ENCODE results near the gene LIN7A.
"Not testable (repeated sequence)": the region's sequence is repeated elsewhere in the genome, so short reads cannot be mapped to it uniquely, and the experiment has no call there.

LIN7A gene

DNA sequence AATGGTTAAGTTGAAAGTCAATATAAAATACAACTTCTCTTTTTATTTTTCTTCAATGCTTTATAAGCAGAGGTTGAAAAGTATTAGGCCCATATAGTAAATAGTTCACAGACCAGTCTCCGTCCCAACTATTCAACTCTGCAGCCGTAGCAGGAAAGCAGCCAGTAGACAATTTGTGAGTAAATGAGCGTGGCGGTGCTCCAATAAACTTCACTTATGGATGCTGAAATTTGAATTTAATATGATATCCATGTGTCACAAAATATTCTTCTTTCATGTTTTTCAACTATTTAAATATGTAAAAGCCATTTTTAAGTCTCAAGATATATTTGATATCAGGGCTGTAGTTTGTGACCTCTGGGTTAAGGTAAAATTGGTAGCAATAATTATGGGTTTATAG, 17.7 kb downstream of the LIN7A start:
- DNase-seq (ENCODE audit: low read depth, low spot score), result no peak

DNA sequence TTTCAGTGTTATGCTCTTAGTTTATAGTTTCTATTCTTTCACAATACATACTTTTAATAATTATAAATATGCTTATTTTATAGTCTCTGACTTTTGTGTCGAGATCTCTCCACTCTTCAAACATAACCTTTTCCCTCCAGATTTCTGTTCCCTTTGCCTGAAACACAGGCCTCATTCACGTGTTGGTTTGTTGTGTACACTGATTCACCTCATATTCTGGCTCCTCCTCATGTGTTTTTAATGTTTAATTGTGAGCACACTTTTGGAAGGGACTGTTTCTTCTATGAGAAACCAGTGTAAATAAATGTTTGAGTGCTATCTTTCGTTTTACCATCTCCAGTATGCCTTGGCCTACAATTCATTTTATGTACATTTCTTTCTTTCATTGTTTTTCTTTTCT, 20.1 kb downstream of the LIN7A start:
- DNase-seq (ENCODE audit: low read depth, low spot score), result no peak

DNA sequence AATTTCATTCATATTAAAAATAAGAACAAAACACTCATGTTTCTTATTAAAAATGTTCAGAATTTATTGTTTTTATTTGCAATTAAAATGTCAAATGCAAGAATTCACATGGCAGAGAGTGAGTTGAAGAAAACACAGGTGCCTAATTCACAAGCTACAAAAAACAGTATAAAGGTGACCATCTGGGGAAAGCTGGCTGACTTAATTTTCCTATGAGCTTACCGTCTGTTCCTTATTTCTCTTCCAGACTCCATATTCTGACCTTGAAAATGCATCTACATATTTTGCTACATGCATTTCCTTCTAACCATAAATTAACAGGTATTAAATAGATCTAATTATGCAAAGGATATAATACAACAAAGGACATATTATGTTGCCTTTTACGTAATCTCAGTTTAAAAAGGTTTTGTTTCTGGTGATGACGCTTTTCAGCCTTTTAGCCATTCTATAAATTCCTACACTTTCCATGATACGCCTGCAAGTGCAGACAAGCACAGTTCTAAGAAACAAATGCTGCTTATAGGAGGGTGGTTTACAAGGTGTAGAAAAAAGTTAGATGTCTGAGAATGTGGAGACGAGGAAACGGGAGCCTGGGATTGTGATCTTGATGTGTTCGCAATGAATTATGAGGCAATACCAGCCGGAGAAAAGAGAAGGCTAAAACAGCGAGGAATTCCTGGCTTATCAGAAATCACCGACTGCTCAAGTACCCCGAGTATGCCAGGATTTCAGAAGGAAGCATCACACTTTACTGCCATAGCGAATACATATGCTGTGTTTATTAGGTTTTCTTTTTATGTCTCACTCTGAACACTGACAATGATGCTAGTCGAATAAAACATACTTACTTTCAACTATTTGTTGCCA, 24.6 kb downstream of the LIN7A start:
- no peak for DNase-seq (ENCODE audit: low read depth, low spot score)

DNA sequence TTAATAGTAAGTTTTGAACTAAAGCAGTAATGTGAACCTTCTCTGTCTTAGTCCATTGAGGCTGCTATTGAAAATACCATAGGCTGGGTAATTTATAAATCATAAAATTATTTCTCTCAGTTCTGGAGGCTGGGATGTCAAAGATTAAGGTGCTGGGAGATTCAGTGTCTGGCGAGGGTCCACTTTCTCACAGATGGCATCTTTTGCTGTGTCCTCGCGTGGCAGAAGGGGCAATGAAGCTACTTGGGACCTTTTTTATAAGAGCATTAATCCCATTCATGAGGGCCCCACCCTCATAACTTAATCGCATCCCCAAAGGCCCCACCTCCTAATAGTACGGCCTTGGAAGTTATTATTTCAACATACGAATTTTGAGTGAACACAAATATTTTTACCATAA, 28.4 kb downstream of the LIN7A start:
- DNase-seq (ENCODE audit: low read depth, low spot score), result no peak

DNA sequence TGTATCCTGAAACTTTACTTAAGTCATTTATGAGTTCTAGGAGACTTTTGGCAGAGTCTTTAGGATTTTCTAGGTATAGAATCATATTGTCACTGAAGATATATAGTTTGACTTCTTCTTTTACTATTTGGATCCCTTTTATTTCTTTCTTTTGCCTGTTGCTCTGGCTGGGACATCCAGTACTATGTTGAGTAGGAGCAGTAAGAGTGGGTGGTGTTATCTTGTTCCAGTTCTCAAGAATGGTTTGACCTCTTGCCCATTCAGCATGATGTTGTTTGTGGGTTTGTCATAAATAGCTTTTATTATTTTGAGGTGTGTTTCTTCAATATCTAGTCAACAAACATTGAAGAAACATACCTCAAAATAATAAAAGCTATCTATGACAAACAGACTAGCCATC, 35.0 kb downstream of the LIN7A start:
- DNase-seq (ENCODE audit: low read depth, low spot score), result no peak

DNA sequence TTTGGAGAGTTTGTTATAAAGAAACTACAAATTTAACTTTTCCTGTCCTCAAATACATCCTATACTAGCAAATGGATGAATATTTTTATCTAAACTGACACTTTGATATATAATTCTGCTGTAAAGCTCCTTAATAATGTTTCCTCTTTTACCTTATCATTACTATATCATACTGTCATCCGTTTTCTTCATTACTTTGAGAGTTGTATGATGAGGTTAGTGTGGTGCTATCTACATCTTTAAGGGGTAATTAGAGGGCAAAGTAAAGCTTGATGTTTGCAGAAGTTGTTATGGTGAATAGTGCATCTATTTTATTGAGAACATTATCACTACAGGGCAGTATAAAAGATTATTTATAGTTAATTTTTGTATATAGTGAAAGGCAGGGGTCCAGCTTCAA, 36.1 kb downstream of the LIN7A start:
- DNase-seq (ENCODE audit: low read depth, low spot score), result no peak

DNA sequence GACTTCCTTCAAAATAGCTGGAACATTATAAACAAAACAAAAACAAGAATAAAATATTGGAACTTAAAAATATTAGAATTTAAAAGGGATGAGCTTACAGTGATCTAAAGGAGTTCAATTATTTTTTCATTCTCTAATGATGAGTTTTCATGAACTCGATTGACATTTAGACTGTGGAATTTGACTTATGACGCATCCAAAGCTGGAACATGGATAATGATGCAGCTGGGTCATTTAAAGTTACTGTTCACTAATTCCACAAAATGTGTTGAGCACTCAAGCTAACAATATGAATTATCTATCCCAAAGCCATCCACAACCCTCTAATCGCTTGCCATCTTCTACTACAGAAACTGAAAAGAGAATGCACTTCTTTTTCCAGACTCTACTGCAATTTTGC, 42.5 kb downstream of the LIN7A start:
- DNase-seq (ENCODE audit: low read depth, low spot score), result no peak

DNA sequence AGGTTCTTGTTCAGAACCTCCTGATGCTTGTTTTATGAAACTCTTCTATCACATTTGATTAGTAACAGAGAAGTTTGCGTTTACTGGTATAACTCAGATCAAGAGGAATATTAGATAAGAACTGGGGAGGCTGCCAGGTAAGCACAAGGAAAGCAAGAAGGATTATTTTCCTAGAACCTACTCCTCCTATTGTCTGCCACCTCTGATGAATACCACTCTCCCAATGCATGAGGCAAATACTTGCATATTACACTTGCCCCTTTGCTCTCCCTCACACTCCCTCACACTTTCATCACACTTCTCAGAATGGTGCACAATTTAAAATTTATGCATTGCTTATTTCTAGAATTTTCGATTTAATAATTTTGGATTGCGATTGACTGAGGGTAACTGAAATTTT, 43.6 kb downstream of the LIN7A start:
- DNase-seq (ENCODE audit: low read depth, low spot score), result no peak

DNA sequence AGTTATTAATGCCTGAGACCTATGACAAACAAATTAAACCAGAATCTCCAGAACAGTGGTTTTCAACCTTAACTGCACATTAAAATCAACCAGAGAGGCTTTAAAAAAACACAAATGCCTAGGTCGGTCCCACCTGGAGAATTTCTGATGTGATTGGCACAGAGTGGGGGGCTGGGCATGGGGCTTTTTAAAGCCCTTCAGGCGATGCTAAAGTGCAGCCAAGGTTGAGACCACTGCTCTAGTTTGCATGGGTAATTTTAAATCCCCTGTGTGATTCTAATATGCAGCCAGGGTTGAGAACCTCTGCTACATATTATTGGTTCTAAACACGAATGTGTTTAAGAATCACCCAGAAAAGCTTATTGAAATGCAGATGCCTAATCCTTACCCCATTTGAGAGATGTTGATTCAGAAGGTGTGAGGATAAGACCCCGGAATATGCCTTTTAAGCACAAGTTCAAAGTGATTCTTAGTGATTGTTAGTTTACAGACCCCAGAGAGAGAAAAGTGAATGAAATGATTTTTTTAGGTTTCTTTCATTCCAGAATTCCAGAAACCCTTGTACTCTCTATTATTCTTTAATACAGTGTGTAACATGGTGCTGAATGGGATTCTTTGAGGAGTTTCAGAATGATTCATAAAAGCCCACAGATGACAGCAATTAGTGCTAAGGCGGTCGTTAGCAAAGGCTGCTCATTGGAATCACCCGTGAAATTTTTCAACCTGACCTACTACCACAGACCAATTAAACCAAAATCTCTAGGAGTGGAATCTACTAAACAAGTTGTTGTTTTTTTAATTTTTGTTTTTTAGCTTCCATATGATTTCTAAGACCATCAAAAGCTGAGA, 44.9 kb downstream of the LIN7A start:
- DNase-seq (ENCODE audit: low read depth, low spot score), result no peak

DNA sequence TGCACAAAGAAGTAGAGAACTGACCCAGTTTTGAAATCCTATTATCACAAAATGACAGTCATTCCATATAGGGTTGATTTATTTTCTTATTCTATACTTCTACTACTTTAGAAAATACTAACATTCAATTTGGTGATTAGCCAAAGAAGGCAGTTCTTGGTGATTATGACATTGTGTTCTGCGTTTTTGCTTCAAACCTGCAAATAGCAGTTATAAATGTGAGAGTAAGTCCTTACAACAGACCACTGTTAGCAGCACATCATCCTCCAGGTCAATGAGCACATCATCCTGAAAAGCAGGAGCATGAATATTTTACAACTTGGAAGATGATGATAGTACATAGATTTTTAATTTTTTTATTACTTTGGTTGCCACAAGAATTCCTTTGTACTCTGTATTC, 53.1 kb downstream of the LIN7A start:
- no peak for DNase-seq (ENCODE audit: low read depth, low spot score)

DNA sequence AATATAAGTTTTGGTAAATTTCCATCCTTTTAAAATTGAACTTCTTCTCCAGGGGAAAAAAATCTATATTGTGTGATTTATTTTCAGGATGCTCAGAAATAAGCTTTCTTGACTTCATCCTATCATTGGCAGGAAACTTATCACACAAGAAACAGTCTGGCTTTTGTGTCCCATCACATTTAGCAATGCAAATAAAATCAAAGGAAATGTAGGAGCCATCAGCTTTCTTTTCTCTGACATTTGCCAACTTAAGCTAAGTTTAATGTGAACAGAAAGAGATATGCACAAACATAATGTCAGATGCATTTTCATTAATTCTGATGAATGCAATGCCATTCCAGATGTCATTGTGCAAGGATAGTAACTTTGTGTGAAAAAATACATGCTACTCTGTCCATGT, 56.6 kb downstream of the LIN7A start:
- no peak for DNase-seq (ENCODE audit: low read depth, low spot score)

DNA sequence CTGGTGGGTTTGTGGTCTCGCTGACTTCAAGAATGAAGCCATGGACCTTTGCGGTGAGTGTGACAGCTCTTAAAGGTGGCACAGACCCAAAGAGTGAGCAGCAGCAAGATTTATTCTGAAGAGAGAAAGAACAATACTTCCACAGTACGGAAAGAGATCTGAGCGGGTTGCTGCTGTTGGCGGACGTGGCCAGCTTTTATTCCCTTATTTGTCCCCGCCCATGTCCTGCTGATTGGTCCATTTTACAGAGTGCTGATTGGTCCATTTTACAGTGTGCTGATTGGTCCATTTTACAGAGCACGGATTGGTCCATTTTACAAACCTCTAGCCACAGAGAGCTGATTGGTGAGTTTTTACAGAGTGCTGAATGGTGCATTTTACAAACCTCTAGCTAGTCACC, 59.3 kb downstream of the LIN7A start:
- not testable (repeated sequence) for DNase-seq (ENCODE audit: low read depth, low spot score)

DNA sequence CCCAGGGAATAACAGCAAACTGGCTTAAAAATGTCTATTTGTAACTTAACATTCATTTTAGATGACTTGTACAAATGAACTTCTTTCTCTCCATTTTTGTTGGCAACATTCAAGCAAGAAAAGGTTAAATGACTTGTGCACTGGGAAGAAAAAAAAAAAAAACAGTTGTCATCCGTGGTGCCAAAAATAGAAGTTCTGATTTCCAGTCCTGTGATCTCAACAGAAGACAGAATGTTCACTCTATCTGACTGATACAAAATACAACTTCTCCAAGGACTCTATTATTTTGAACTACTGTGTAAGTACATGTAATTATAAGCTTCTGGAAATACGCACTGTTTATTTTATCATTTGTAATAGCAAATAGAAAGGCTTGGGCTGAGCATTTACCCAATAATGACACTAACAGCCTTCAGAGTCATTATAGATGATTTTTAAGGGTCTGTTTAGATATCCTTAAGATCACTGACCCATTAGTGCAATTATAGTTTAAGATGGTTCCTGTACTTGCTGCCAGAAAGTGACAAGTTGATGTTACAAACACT, 59.9 kb downstream of the LIN7A start:
- no peak for DNase-seq (ENCODE audit: low read depth, low spot score)

DNA sequence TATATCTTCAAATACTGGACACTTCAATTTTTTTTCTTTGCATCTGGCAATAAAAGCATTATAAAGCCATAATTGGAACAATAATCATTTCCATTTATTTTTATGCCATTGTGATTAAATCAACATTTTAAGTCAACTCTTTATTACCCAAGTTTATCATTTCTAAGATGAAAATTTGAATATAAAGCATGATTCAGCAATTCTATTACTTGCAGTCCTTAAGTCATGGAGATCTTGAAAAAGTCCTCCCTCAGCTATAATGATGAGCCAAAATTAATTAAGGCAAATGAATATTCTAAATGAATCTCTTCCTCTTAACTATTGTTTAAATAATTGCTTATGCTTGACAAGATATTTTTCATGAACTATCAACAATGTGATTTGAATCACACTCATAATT, 65.7 kb downstream of the LIN7A start:
- DNase-seq (ENCODE audit: low read depth, low spot score), result no peak

DNA sequence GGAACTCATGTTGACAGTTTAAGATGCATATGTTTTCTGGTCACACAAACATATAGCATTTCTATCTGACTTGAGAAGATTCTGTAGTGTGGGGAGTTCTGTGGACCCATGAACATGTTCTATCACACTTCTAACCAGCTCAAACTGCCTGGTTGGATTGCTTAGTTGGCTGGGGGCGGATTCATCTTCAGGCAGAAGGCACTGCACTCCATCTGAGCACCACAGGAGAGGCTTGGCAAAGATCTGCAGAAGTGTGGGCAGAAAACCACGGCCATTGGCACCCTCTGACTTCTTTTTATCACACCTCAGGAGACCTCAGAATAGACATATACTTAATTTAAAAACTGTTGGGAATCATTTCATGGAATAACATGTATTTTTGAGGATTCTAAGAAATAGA, 68.5 kb downstream of the LIN7A start:
- no peak for DNase-seq (ENCODE audit: low read depth, low spot score)

DNA sequence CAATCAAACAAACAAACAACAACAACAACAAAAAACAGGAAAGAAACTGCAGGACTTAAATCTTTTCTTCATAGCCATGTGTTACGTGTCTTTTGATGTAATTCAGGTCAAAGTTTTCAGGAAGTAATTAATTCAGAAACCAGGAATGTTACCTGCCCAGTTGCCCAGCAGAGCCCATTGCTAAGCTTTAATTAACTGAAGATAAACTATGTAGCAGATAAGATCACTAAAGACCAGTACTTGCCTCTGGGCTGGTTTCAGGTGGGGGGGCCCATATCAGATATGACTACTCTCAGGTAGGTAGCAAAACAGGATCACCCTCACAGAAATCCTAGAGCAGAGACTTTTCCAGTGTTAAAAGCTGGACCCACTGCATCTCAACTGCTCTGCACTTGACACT, 69.2 kb downstream of the LIN7A start:
- no peak for DNase-seq (ENCODE audit: low read depth, low spot score)

DNA sequence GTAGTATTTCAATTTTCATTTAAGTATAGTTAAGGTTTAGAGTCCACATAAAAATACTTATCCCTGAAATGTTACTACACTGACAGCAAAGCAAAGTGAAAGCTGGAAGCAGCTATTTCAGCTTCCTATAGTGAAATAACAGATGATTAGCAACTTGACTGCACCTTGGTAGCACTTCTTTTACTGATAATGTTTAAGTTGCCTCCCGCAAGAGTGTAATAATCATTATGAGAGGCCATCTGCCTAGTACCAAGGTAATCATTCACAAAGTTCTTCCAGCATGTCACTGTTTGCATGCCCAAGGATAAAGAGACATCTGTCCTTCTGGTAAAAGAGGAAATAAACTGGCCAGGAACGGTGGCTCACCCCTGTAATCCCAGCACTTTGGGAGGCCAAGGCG, 69.8 kb downstream of the LIN7A start:
- no peak for DNase-seq (ENCODE audit: low read depth, low spot score)

DNA sequence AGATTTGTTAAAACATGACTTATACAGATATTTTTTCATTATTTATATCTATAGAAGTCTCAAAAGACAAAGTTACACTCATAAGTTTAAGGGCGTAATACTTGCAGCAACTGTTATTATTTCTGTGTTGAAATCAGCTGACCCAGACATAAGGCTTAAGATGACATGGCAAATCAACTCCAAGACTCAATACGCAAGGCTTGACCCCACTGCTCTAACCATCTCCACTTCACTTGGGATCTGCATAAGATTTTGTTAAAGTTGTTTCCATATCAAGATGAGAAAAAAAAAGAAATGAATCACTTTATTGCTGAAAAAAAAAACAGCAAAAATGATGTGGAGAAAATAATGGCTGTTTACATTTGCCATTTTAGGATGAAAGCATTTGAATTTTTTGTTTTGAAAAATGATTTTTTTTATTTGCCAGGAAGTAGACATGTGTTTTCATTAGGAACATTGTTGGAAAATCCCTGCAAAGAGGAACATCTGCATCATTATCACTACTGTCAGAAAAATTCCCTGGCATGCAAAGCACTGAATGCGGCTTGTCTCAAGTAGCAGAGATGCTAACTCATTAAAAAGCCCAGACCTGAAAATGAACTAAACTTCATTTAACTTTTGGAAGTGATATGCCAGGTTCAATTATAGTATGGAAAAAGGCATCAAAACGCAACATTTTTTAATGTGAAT, 73.5 kb downstream of the LIN7A start:
- DNase-seq (ENCODE audit: low read depth, low spot score), result no peak

DNA sequence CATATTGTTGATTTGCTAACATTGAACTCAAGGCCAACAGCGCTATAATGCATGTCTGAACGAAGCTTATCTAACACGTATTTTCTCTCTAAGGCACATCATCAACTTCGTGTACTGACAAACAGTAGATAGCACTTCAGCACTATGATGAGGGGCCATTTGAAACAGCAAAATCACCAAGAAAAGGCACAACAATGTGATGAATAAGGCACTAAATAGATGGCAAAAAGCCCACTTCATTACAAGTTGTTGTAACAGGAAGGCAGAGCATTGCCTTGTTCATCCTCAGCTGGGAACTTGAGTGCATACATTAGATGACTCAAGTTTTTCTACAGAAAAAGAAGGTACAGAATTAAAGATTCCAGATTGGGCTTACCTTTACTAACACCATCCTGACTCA, 75.2 kb downstream of the LIN7A start:
- no peak for DNase-seq (ENCODE audit: low read depth, low spot score)

DNA sequence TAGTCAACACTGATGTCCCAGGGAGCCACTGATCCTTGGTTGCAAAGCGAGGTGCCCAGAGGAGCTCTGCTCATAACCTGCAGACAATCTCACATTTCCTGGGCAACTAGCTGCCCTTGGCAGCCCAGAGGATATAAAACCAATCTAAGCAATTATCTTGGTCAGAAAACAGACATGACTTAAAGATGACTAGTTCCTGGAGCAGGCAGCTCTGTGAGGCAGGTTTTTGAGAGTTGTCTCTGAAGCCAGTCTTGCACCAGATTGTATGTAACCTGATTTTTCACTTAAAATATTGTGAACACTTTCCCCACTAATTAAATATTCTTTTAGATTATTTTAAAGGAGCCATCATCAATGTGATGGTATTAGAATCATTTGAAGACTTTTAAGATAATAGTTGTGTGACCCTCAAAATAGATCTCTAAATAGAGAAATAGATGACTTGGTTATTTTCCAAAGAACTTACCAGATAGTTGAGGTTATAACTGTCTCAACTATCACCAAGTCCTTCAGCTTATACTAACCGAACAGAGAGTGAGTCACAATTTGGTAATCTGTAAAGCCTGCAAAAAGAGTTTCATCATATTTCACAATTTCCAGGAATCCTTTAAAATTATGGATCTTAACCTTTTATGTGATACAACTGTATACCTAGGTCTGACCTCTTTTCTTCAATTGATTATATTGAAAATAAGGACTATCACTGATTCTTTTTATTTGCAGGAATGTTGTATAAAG, 75.9 kb downstream of the LIN7A start:
- DNase-seq (ENCODE audit: low read depth, low spot score), result no peak

DNA sequence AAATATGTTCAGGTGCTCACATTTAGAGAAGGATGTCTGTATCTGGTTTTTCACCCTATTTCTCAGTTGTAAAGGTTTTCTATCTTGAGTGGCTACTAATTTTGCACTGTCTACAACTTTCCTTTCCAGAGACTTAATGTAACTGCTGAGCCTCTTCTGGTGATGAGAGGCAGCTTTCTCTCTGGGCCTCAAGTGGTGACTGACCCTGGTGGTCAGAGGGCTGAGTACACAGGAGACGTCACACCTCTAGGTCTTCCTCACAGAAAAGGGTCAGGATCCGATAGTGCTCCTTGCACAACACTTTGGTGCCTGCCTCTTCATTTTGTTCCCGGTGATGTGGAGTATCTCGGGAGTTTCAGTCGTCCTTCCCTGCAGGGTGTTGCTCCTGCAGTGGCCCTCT, 76.8 kb downstream of the LIN7A start:
- DNase-seq (ENCODE audit: low read depth, low spot score), result no peak
